ENCODE measurements around the gene PACRG. TPM values are rescaled to one million over a fixed set of nuclear protein-coding genes. Genes with fewer than 3 reads are reported as not detected.

PACRG gene
- total RNA-seq, 4 donors from 2014 or later, result 1.5 to 10.4 (median 2.1) TPM

DNA sequence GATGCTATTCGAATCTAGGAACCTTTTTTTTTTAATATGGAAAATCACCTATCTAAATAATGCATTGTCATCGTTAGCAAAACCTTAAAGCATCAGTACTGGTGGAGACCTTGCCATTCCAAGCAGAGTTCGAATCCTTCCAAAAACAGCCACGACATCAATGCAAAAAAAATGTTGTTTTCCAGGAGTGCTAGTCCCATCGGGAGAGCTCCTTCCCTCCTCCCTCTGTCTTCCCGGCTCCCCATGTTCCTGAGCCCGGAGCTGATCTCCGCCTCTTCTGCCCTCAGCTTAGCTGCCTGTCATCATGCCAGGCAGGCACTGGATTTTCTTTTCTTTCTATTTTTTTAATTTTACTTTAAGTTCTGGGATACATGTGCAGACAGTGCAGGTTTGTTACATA is 533.1 kb downstream of the PACRG start:
- no peak for DNase-seq (ENCODE audit: low spot score in 2 of 2)
- WGBS, 2 donors, result 14 to 15% methylated on average over 8 of the region's 8 CpGs
- Histone ChIP-seq H3K27me3 (no peaks in the 10 kb centered on the region), H3K4me3 (peak overlapping the region in 2 of 4 donors; percentile 28 to 39), H3K9me3 (no peaks in the 10 kb centered on the region), H3K36me3 (no peaks in the 10 kb centered on the region), H3K4me1 (peaks cover 0 to 58% (median 15%) of the 10 kb centered on the region in 4 donors), H3K27ac (peak overlapping the region; percentile 40 to 92 (median 64))
- TF ChIP-seq POLR2A (IDR thresholded peaks at IDR 0.05) (no peak), EP300 (IDR thresholded peaks at IDR 0.05) (no peak)
- TF ChIP-seq, protein P1, sequence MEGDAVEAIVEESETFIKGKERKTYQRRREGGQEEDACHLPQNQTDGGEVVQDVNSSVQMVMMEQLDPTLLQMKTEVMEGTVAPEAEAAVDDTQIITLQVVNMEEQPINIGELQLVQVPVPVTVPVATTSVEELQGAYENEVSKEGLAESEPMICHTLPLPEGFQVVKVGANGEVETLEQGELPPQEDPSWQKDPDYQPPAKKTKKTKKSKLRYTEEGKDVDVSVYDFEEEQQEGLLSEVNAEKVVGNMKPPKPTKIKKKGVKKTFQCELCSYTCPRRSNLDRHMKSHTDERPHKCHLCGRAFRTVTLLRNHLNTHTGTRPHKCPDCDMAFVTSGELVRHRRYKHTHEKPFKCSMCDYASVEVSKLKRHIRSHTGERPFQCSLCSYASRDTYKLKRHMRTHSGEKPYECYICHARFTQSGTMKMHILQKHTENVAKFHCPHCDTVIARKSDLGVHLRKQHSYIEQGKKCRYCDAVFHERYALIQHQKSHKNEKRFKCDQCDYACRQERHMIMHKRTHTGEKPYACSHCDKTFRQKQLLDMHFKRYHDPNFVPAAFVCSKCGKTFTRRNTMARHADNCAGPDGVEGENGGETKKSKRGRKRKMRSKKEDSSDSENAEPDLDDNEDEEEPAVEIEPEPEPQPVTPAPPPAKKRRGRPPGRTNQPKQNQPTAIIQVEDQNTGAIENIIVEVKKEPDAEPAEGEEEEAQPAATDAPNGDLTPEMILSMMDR (IDR thresholded peaks at IDR 0.05), result no peak

DNA sequence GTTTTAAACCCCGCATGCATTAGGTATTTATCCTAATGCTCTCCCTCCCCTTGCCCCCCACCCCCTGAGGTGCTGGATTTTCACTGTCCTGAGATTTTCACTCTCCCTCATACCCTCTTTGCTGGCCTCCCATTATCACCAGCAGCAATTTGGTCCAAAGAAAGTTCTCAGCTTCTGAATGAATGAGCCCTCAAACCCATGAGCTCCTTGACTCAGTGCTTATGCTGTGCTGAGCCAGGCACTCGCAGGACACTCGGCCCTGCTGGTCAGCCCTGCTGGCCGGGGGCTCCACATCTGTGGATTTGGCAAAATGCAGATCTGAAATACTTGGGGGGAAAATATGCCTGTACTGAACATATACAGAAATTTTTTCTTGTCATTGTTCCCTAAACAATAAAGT is 533.6 kb downstream of the PACRG start:
- WGBS, 2 donors, result 61 to 63% methylated on average over 4 of the region's 4 CpGs
- no peak for DNase-seq (ENCODE audit: low spot score in 2 of 2)
- TF ChIP-seq EP300 (IDR thresholded peaks at IDR 0.05), result no peak
- no peak for TF ChIP-seq POLR2A (IDR thresholded peaks at IDR 0.05)
- TF ChIP-seq, protein P1 (IDR thresholded peaks at IDR 0.05), result no peak
- no peak overlapping the region for H3K4me3 ChIP-seq
- no peaks in the 10 kb centered on the region for H3K9me3 ChIP-seq
- H3K27me3 ChIP-seq, result no peaks in the 10 kb centered on the region
- peak overlapping the region; percentile 40 to 92 (median 64) for H3K27ac ChIP-seq
- H3K4me1 ChIP-seq, result peaks cover 0 to 58% (median 15%) of the 10 kb centered on the region in 4 donors
- no peaks in the 10 kb centered on the region for H3K36me3 ChIP-seq

DNA sequence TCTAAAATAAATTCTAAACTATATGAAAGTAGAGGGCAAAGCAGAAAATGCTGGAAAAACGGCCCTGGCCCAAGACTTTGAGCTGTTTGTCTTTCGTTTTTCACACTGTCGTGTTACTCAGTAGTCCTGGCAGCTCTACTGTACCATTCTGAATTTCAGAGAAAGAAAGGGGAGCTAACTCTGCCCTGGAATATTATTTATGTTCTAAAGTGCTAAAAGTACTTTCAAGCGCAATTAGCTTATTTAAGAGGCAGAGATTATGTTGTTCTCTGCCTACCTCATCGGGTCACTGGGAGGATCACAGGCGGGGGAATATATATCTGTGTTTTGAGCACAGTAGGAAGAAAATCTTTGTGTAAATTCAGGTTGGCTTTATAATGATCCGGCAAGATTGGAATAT is 534.3 kb downstream of the PACRG start:
- H3K27me3 ChIP-seq, result no peaks in the 10 kb centered on the region
- H3K4me3 ChIP-seq, result no peak overlapping the region
- H3K4me1 ChIP-seq, result peaks cover 0 to 58% (median 15%) of the 10 kb centered on the region in 4 donors
- no peaks in the 10 kb centered on the region for H3K9me3 ChIP-seq
- 55 to 66% methylated on average over 7 of the region's 7 CpGs for WGBS, 2 donors
- peak overlapping the region; percentile 43 to 92 (median 71) for H3K27ac ChIP-seq
- TF ChIP-seq, protein P1 (IDR thresholded peaks at IDR 0.05), result no peak
- TF ChIP-seq EP300 (IDR thresholded peaks at IDR 0.05) (no peak), POLR2A (IDR thresholded peaks at IDR 0.05) (no peak)
- no peak for DNase-seq (ENCODE audit: low spot score in 2 of 2)
- H3K36me3 ChIP-seq, result no peaks in the 10 kb centered on the region

DNA sequence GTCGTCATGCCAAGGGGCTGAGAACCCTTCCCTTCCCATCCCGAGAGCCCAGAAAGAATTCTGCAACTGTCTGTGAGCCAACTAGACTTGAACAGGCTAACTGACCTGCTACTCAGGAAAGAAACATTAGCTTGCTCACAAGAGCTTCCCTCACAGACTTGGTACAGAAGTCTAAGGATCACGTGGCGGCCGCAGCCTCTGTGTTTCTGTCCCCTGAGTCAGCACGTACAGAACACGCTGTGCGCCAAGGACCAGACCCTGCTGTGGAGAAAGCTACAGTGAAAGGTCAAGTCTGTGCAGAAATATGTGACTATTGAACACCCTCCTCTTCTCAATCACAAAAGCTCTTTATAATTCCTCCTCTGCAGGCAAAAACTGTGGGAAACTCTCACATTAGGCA is 535.4 kb downstream of the PACRG start:
- DNase-seq (ENCODE audit: low spot score in 2 of 2), result peak in 1 of 2 donors; percentile 30
- H3K27me3 ChIP-seq, result no peaks in the 10 kb centered on the region
- H3K36me3 ChIP-seq, result no peaks in the 10 kb centered on the region

DNA sequence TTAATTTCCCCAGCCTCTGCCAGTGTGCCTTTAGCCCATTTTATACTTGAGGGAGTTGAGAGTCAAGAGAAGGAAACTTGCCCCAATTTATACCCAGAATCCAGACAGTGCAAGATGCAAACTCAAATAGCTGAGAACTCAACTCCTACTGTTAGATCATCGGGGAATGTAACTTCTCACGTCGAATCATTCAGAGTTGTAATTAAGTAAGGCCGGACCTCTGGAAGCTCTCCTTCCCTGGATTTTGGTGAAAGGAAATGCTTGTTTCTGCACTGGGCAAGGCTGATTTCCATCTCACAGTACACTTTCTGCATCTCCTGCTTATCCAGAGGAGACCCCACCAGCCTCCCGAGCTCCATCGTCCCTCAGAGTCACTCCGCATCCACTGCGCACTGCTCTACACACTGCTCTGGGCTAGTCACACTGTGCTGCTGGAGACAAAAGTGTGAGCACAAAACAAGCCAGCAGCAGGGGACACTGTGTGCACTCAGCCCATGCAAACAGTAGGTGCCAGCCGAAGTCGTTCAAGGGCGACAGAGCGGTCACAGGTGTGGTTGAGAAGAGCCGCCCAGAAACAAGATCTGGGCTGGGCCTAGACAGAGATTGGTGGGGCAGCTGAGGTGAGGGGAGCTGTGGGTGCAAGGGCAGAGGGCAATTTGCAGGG is 536.4 kb downstream of the PACRG start:
- 71 to 74% methylated on average over 13 of the region's 13 CpGs for WGBS, 2 donors
- TF ChIP-seq POLR2A (IDR thresholded peaks at IDR 0.05), result no peak
- TF ChIP-seq, protein P1 (IDR thresholded peaks at IDR 0.05), result no peak
- no peak for TF ChIP-seq EP300 (IDR thresholded peaks at IDR 0.05)
- Histone ChIP-seq H3K9me3 (no peaks in the 10 kb centered on the region), H3K4me1 (peaks cover 0 to 58% (median 15%) of the 10 kb centered on the region in 4 donors), H3K36me3 (no peaks in the 10 kb centered on the region), H3K4me3 (no peak overlapping the region), H3K27ac (peak overlapping the region; percentile 16 to 88 (median 69)), H3K27me3 (no peaks in the 10 kb centered on the region)
- no peak for DNase-seq (ENCODE audit: low spot score in 2 of 2)

More for the DNA sequence above, 535.4 kb downstream of the PACRG start:
- H3K27ac ChIP-seq, result peak overlapping the region; percentile 43 to 92 (median 71)
- TF ChIP-seq, protein P1 (IDR thresholded peaks at IDR 0.05), result no peak
- TF ChIP-seq POLR2A (IDR thresholded peaks at IDR 0.05) (peak in 1 of 2 donors; percentile 15), EP300 (IDR thresholded peaks at IDR 0.05) (peak; percentile 53 to 94)
- H3K4me3 ChIP-seq, result no peak overlapping the region
- H3K4me1 ChIP-seq, result peaks cover 0 to 58% (median 15%) of the 10 kb centered on the region in 4 donors
- 49 to 50% methylated on average over 8 of the region's 8 CpGs for WGBS, 2 donors
- H3K9me3 ChIP-seq, result no peaks in the 10 kb centered on the region
